H1 (cell line): Measurements from ENCODE around the gene SLC30A3. TPM values are rescaled to one million over a fixed set of nuclear protein-coding genes. Genes with fewer than 3 reads are reported as not detected.

Experiments
- CTCF ChIA-PET: fragments of 300-600 bp; sonication (Branson Sonifier 250); formaldehyde crosslinking; loops from one replicate; lab custom pipeline; 2021; ENCODE audit not compliant: partially characterized antibody; lab: Charles Lee
- POLR2A ChIA-PET: fragments of 300-600 bp; sonication (Branson Sonifier 250); formaldehyde crosslinking; loops from one replicate; lab custom pipeline; 2021; ENCODE audit warnings: inconsistent platforms; ENCODE audit not compliant: partially characterized antibody; lab: Charles Lee
- DNase-seq, 2 experiments: peaks; one replicate each; pipeline versions ENCODE4 v3.0.0 to v3.0.0-alpha.2; 2010 to 2022; ENCODE audit warnings: low spot score in 2 of 2, low read depth in 1 of 2, mixed read lengths in 1 of 2
- FAIRE-seq: peaks from 2 replicates; lab custom pipeline; 2011; peaks lifted over from hg19 to GRCh38; lab: Jason Lieb, UNC
- H2AFZ ChIP-seq: 2 replicates; pipeline ENCODE4 v1.8.1; 2012; ENCODE audit warnings: low read length, inconsistent platforms
- H2AK5ac ChIP-seq: 2 replicates; pipeline ENCODE4 v1.6.1; 2013; ENCODE audit warnings: low read depth, low read length
- H2BK120ac ChIP-seq: replicated peaks from 2 replicates; pipeline ENCODE3; 2013; ENCODE audit warnings: low read depth, low read length, inconsistent platforms
- H2BK12ac ChIP-seq: 2 replicates; pipeline ENCODE4 v1.6.1; 2013; ENCODE audit warnings: low read depth, low read length
- H2BK15ac ChIP-seq: 2 replicates; pipeline ENCODE4 v1.6.1; 2013; ENCODE audit warnings: low read length
- H2BK20ac ChIP-seq: 2 replicates; pipeline ENCODE4 v1.6.1; 2013; ENCODE audit warnings: low read length
- H2BK5ac ChIP-seq: 2 replicates; pipeline ENCODE4 v1.6.1; 2013; ENCODE audit warnings: low read depth, low read length
- H3K14ac ChIP-seq: 2 replicates; pipeline ENCODE4 v1.6.1; 2013; ENCODE audit warnings: inconsistent platforms; ENCODE audit not compliant: insufficient read length
- H3K18ac ChIP-seq: 2 replicates; pipeline ENCODE4 v1.6.1; 2013; ENCODE audit warnings: low read length; ENCODE audit errors: extremely low read depth
- H3K23ac ChIP-seq: 2 replicates; pipeline ENCODE4 v1.6.1; 2013; ENCODE audit warnings: inconsistent platforms; ENCODE audit not compliant: insufficient read length
- H3K23me2 ChIP-seq: 2 replicates; pipeline ENCODE4 v1.6.1; 2013; ENCODE audit warnings: low read depth, low read length
- H3K27ac ChIP-seq: 2 replicates; pipeline ENCODE4 v1.6.1; 2011; ENCODE audit warnings: low read depth, low read length, inconsistent platforms
- H3K27me3 ChIP-seq, 4 experiments: replicated peaks in 1 of 4; 1 replicate in 1 of 4; 2 replicates in 3 of 4; pipeline versions ENCODE4 v1.6.1 to v1.8.1; 2011 to 2013; ENCODE audit warnings: low read length in 3 of 4, mild to moderate bottlenecking in 3 of 4, inconsistent platforms in 2 of 4, mixed read lengths in 2 of 4, moderate library complexity in 1 of 4; ENCODE audit not compliant: control insufficient read depth in 3 of 4, insufficient read depth in 3 of 4; ENCODE audit errors: extremely low read depth in 1 of 4
- H3K36me3 ChIP-seq, 4 experiments: 2 replicates each; pipeline versions ENCODE4 v1.6.1 to v1.8.1; 2011 to 2013; ENCODE audit warnings: mild to moderate bottlenecking in 4 of 4, low read length in 3 of 4, moderate library complexity in 2 of 4, control low read depth in 1 of 4, inconsistent platforms in 1 of 4; ENCODE audit not compliant: insufficient read depth in 4 of 4, control insufficient read depth in 2 of 4
- H3K4ac ChIP-seq: replicated peaks from 2 replicates; pipeline ENCODE3; 2013; ENCODE audit warnings: low read length, low read depth, mixed read lengths, inconsistent platforms; ENCODE audit not compliant: insufficient read length
- H3K4me1 ChIP-seq, 4 experiments: replicated peaks in 1 of 4; 1 replicate in 1 of 4; 2 replicates in 3 of 4; pipeline versions ENCODE4 v1.6.1 to v1.8.1; 2011 to 2013; ENCODE audit warnings: low read length in 3 of 4, inconsistent platforms in 2 of 4, mixed read lengths in 1 of 4; ENCODE audit not compliant: insufficient read depth in 4 of 4, control insufficient read depth in 3 of 4
- H3K4me2 ChIP-seq, 2 experiments: 2 replicates each; pipeline versions ENCODE4 v1.6.1 to v1.8.1; 2011 to 2013; ENCODE audit warnings: low read depth in 2 of 2, low read length in 2 of 2, control low read depth in 1 of 2, inconsistent platforms in 1 of 2, mild to moderate bottlenecking in 1 of 2; ENCODE audit not compliant: insufficient read depth in 1 of 2
- H3K4me3 ChIP-seq, 4 experiments: fragments of 200-600, 300-600 bp in 1 of 4; sonication (generic), shearing (Covaris generic), sonication (Bioruptor Twin) in 1 of 4; 2 replicates each; pipeline versions ENCODE4 v1.5.1 to v1.8.1; 2011 to 2016; ENCODE audit warnings: low read length in 4 of 4, low read depth in 3 of 4, control low read depth in 2 of 4, inconsistent platforms in 2 of 4, mild to moderate bottlenecking in 2 of 4, mixed read lengths in 1 of 4, moderate library complexity in 1 of 4; ENCODE audit not compliant: insufficient read depth in 2 of 4; ENCODE audit errors: extremely low read depth in 1 of 4
- H3K56ac ChIP-seq: replicated peaks from 2 replicates; pipeline ENCODE3; 2013; ENCODE audit warnings: low read depth, mild to moderate bottlenecking, mixed read lengths, low read length, inconsistent platforms; ENCODE audit not compliant: insufficient read length
- H3K79me1 ChIP-seq: 2 replicates; pipeline ENCODE4 v1.6.1; 2013; ENCODE audit warnings: low read depth, low read length, control low read depth
- H3K79me2 ChIP-seq, 2 experiments: 2 replicates each; pipeline versions ENCODE4 v1.6.1 to v1.8.1; 2012 to 2013; ENCODE audit warnings: low read length in 2 of 2, mild to moderate bottlenecking in 2 of 2, inconsistent platforms in 1 of 2; ENCODE audit not compliant: insufficient read depth in 2 of 2, control insufficient read depth in 1 of 2
- H3K9ac ChIP-seq, 4 experiments: replicated peaks in 1 of 4; 1 replicate in 1 of 4; 2 replicates in 3 of 4; pipeline versions ENCODE4 v1.6.1 to v1.8.1; 2011 to 2013; ENCODE audit warnings: low read depth in 3 of 4, low read length in 3 of 4, control low read depth in 2 of 4, mild to moderate bottlenecking in 2 of 4, moderate library complexity in 2 of 4, inconsistent platforms in 1 of 4; ENCODE audit errors: extremely low read depth in 1 of 4
- H3K9me3 ChIP-seq, 2 experiments: 2 replicates each; pipeline versions ENCODE4 v1.6.1 to v1.8.1; 2012 to 2013; ENCODE audit warnings: mild to moderate bottlenecking in 2 of 2, moderate library complexity in 2 of 2, control low read depth in 1 of 2, inconsistent platforms in 1 of 2, low read depth in 1 of 2, low read length in 1 of 2, mixed read lengths in 1 of 2; ENCODE audit not compliant: insufficient read depth in 2 of 2
- H4K20me1 ChIP-seq, 2 experiments: replicated peaks in 1 of 2; 2 replicates each; pipeline versions ENCODE3 to v1.8.1; 2011 to 2013; ENCODE audit warnings: inconsistent platforms in 2 of 2, low read length in 2 of 2, mild to moderate bottlenecking in 1 of 2; ENCODE audit not compliant: insufficient read depth in 2 of 2, control insufficient read depth in 1 of 2
- H4K5ac ChIP-seq: 2 replicates; pipeline ENCODE4 v1.6.1; 2013; ENCODE audit warnings: low read length, low read depth, mixed read lengths, inconsistent platforms; ENCODE audit not compliant: insufficient read length
- H4K8ac ChIP-seq: 2 replicates; pipeline ENCODE4 v1.8.0; 2013; ENCODE audit warnings: mild to moderate bottlenecking, moderate library complexity, low read length, inconsistent platforms; ENCODE audit not compliant: insufficient read depth; ENCODE audit errors: extremely low read depth
- H4K91ac ChIP-seq: replicated peaks from 2 replicates; pipeline ENCODE3; 2013; ENCODE audit warnings: low read length, mixed read lengths, inconsistent platforms; ENCODE audit not compliant: insufficient read length
- YY1 ChIP-seq: IDR thresholded peaks from 2 replicates; pipeline ENCODE4 v1.6.1; 2011; ENCODE audit warnings: low read depth, mild to moderate bottlenecking, low read length
- WGBS, 2 experiments: shearing (Covaris generic) in 1 of 2; methylation state at CpG; one replicate each; pipeline versions ENCODE4 v1.1.6 to v1.1.7; 2013 to 2015; ENCODE audit warnings: low lambda C conversion rate in 2 of 2, mixed read lengths in 2 of 2, inconsistent platforms in 1 of 2, low coverage in 1 of 2, missing lambda C conversion rate in 1 of 2; ENCODE audit not compliant: insufficient replicate concordance in 2 of 2, insufficient coverage in 1 of 2, insufficient read length in 1 of 2; ENCODE audit errors: extremely low coverage in 1 of 2, missing lambda C conversion rate in 1 of 2; 5-methylcytosine and 5-hydroxymethylcytosine counted together
- polyA plus RNA-seq, 7 experiments: library from polyadenylated mRNA; depleted of rRNA in 3 of 7; stranded (reverse) in 5 of 7; unstranded in 2 of 7; fragments of >200 nt in 5 of 7; fragments of 200-250 nt in 2 of 7; gene quantifications; 1 replicate in 5 of 7; 2 replicates in 1 of 7; 4 replicates in 1 of 7; pipeline versions ENCODE4 v1.2.1 to v1.2.3, GENCODE V29; 2011 to 2013; ENCODE audit warnings: missing spikeins in 2 of 7, mixed read lengths in 2 of 7
- total RNA-seq: library from RNA; stranded (reverse); fragmentation: NEBNext Ultra II Directional; extraction: Animal tissue kit (Norgen Biotek cat#: 25700); gene quantifications from 2 replicates; pipeline ENCODE4 v1.2.1, GENCODE V29; 2021

Gene SLC30A3
- total and polyA plus RNA-seq, 2 of the 8 experiments (the other 6 are each of a cell fraction or from before 2014, with no cell fraction given): 15.2 to 30.7 TPM

- H2BK120ac ChIP-seq: no peak overlapping the region
- no peak for DNase-seq
- WGBS, 2 experiments: 86% methylated on average over 13 of the region's 13 CpGs; no CpG with 5 or more reads in 1 of the 2 experiments
- TF ChIP-seq YY1: no peak
Observed at GRCh38 chr2:27255187-27255586, 7.7 kb downstream of the SLC30A3 start.

More at GRCh38 chr2:27255187-27255586, 7.7 kb downstream of the SLC30A3 start:
- Histone ChIP-seq H3K56ac (no peak overlapping the region), H2BK5ac (no peak overlapping the region), H2AK5ac (no peak overlapping the region), H3K4me3 (no peak overlapping the region), H3K9me3 (no peaks in the 10 kb centered on the region), H2BK12ac (no peak overlapping the region), H3K79me2 (no peaks in the 10 kb centered on the region), H4K91ac (no peak overlapping the region), H3K4me2 (no peak overlapping the region), H3K9ac (no peak overlapping the region), H3K27me3 (peaks cover 0 to 8% (median 4%) of the 10 kb centered on the region in 4 experiments; a peak in 5 of 7 replicates), H3K27ac (no peak overlapping the region), H3K4me1 (peaks cover 2 to 11% (median 6%) of the 10 kb centered on the region in 4 experiments), H3K79me1 (no peaks in the 10 kb centered on the region), H4K5ac (no peak overlapping the region), H4K8ac (no peak overlapping the region), H3K23ac (no peak overlapping the region), H3K4ac (no peak overlapping the region), H3K14ac (no peak overlapping the region), H3K18ac (no peak overlapping the region), H2BK20ac (no peak overlapping the region), H4K20me1 (peaks cover 0 to 6% of the 10 kb centered on the region in 2 experiments), H2AFZ (no peak overlapping the region), H3K36me3 (no peaks in the 10 kb centered on the region), H2BK15ac (no peak overlapping the region), H3K23me2 (no peaks in the 10 kb centered on the region; the same call in 1 of the 2 replicates)
- no peak for FAIRE-seq
- CTCF ChIA-PET: interaction anchor here (0.7 to 5.6 kb wide), 6 partner anchors 11 to 37 kb away, joined by 3 to 64 read pairs (median 4); partner anchors contain the start of gene TRIM54
- POLR2A ChIA-PET: interaction anchor here (1.2 to 32.6 kb wide), 4 partner anchors 8 to 43 kb away, joined by 3 to 835 read pairs (median 28); partner anchors contain the start of genes ATRAID, CAD and SLC5A6
